Measurements from ENCODE around the gene DHRSX.
"Not testable (repeated sequence)": the region's sequence is repeated elsewhere in the genome, so short reads cannot be mapped to it uniquely, and the experiment has no call there.

Gene DHRSX

DNA sequence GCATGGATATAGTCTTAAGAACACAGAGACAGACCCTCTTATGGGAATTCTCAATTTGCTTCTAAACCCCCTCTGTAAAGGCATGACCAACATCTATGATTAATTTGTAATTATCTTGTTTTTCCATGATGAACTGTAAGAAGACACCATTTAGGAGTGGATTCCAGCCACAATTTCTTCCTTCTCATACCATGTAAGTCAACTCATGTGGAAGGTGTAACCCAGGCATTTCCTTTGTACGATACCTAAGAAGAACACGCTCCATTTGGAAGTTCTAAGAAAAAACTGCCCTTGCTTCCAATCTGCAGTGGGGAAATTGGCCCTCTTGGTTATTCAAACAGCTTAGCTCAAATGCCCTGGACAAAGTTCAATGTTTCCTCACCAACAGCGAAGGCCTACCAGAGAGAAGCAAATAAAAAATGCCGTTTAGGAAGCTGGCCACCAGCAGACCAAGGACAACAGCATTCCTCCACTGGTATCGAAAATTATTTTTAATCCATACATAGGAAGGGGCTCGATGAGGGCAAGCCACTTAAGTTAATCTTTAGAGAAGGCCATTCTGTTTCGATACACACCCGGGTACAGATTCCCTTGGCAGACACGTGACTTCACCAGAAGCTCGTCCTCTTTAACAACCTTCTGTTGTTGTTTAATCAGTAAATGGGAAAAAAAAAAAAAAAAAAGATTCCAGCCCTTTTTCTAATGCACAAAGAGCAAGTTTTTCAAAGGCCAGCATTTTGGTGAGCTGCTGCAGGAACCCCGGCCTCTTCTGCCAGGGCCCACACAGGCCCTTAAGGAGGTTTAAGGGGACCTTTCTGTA, 2.6 kb downstream of the DHRSX start:
- no peak for DNase-seq (ENCODE audit: low spot score)

DNA sequence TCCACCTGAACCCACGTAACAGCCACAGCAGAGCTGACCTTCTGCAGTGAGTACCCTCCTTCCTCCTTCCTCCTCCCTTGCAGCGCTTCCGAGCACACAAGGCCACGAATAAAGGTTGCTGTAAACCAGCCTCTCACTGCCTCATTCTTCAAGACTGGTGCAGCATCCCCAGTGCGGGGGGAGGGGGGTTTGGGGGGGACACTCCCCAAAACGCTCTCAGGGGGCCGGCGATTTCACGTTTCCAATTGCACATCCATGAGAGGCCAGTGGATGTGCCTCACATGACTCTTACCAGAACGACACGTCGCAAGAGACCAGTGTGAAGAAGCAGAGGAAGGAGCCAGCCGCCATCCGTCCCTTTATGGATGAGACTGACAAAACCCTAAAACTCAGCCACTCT, 5.2 kb downstream of the DHRSX start:
- no peak for DNase-seq (ENCODE audit: low spot score)

DNA sequence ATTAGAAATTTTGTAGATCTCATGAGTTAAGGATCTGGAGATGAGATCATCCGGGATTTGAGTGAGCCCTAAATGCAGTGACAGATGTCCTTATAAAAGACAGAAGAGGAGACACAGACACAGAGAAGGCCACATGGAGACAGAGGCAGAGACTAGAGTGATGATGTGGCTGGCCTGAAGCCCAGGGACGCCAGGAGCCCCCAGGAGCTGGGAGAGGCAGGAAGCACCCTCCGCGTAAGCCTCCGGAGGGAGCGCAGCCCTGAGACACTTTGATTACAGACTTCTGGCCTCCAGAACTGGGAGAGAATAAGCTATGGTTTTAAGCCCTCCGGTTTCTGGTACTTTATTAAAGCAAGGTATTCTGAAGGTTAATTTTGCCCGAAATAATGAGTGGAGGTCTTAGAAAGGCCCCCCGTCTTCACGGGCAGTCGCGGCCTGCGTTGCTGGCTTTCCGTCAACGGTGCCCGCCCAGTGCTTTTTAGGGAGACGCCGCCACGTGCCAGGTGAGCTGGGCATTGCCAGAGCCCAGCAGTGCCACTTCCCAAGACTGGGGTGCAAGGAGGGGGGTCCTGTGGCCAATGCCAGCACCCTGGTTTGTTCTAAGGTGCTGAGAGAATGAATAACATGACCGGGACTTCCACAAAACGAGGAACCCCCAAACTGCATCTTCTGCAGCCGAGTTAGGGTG, 8.1 kb downstream of the DHRSX start:
- no peak for DNase-seq (ENCODE audit: low spot score)

DNA sequence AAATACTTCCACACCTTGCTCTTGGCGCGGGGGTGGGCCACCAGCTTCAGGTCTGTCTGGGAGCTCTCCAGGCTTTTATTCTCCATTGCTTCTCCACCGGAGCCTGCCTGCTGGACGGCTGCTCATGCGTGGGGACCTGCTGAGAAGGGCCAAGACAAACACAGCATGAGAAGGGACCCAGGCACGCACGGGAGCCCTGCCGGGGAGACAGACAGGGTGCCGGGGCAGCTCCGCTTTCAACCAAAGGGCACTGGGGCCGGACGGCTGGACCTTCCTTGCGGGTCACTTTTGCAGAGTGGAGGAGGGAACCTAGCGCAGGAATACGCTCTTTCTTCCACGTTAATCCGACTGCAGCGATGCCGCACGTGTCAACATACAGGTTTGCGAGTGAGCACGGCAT, 10.1 kb downstream of the DHRSX start:
- no peak for DNase-seq (ENCODE audit: low spot score)

DNA sequence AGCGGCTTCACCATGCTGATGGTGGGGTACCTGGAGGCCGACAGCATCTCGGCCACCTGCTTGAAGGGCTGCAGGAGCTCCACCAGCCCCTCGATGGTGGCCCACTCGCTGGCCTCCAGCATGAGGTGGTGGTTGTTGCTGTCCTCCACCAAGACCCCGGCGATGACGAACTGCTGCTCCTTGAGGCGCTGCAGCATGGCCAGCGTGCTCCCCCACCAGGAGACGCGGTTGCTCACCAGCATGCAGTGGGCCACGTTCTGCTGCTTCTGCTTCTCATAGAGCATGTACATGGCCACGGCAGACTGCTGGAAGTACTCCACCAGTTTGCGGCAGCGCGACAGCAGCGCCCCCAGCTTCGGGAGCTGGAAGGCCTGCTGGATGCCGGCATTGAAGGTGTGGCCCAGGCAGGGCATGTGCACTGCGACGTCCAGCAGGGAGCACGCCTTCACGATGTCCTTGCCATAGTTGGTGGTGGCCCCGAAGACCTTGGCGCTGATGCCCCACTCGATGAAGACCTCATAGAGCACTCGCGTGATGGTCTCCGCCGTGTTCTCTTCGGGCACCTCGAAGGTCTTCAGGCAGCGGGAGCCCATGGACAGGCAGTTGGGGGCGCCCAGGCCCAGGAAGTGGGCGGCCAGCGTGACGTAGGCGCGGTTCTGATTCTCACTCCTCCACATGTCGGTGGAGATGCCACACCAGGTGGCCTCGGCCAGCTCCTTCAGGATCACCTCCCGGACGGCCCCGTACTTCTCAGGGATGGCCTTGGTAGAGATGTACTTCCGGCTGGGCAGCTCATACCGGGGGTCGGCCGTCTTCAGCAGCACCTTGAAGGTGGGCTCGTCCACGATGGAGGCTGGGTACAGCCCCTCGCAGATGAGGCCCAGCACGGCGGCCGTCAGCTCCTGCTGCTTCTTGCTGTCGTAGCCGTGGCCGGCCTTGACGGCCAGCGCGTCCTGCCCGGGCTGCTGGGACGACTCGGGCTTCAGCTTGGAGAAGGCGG, 11.0 kb downstream of the DHRSX start:
- DNase-seq (ENCODE audit: low spot score), result no peak

DNA sequence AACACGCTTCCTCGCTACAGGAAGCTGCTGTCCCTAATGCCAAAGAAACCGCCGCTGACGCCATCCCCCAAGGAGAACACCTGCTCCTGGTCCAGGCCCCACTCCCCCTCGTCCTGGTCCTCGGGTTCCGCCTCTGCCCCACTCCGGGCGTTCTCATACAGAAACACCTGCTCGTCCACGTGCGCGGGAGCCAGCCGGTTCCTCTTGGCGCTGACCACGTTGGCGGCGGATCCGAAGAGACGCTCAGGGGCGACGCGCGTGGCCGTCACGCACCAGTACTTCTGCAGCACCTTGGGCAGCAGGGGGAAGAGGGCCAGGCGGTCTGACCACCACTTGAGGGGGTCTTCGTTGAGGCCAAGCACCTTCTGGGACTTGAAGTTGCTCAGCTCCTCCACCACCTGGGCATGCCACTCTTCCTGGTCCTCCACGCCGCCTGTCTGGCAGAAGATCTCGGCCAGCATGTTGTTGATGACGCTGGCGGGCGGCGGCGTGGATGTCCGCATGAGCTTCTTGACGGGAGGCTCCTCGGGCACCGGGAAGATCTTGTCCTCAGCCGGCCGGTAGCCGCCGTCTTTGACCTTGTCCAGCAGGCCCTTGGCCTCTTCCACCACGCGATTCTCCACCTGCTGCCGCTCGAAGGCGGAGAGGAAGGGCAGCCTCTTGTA, 12.0 kb downstream of the DHRSX start:
- no peak for DNase-seq (ENCODE audit: low spot score)

DNA sequence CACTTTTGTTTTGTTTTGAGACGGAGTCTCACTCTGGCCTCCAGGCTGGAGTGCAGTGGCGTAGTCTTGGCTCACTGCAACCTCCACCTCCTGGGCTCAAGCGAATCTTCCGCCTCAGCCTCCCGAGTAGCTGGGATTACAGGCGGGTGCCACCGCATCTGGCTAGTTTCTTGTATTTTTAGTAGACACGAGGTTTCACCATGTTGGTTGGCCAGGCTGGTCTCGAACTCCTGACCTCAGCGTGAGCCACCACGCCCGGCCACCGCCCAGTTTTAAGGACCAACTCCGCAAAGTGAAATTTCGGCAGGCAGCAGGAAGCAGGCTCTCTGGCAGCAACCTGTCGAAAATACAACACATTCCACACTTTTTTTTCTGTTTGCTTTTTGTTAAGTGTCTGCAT, 13.4 kb downstream of the DHRSX start:
- DNase-seq (ENCODE audit: low spot score), result no peak

DNA sequence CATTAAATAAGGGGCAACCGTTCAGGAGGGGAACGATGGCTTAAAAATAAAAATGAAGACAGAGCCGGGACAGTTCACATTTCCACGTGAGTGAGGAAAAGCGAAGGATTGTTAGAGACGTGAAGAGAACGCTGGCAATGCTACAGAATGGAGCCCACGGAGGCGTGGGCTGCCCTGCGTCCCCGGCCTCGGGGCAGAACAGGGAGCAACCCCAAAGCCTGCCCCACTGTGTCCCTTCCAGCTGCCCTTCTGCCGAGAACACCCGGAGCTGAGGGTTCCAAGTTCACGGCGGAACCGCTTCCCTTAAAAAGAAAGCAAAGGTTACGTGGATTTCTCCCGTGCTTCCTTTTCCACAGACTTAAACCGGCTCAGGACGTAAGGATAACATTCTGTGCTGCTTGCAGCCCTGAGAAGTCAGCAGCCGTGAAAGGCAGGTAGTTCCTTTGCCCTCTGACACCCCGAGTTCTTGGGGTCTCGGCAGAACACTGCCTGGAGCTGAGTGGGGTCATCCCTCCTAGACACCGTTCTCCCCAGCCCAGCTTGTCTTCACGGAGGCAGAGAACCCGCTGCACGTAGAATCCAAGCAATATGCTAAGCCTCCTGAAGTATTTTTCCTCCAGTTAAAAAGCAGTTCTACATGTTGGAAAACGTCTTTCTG, 14.2 kb downstream of the DHRSX start:
- no peak for DNase-seq (ENCODE audit: low spot score)

DNA sequence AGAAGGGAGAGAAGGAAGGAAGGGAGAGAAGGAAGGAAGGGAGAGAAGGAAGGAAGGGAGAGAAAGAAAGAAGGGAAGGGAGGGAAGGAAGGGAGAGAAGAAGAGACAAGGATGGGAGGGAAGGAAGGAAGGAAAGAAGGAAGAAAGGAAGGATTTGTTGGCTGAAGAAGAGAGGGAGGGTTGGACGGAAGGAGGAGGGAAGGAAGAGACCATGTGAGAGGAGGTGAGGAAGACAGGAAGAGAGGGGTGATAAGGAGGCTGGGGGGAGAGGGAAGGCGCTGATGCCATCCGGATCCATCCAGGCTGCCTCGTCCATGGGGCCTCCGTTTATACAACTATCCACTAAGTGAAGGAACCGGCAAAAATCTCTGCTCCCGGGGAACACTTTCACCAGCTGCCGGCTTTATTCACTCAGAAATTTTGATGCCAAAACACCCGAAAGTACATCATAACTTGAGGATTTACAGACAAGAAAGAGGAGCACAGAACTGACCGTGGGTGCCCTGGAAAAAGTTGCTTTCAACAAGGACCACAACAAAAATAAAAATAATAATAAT, 14.9 kb downstream of the DHRSX start:
- DNase-seq (ENCODE audit: low spot score), result no peak

DNA sequence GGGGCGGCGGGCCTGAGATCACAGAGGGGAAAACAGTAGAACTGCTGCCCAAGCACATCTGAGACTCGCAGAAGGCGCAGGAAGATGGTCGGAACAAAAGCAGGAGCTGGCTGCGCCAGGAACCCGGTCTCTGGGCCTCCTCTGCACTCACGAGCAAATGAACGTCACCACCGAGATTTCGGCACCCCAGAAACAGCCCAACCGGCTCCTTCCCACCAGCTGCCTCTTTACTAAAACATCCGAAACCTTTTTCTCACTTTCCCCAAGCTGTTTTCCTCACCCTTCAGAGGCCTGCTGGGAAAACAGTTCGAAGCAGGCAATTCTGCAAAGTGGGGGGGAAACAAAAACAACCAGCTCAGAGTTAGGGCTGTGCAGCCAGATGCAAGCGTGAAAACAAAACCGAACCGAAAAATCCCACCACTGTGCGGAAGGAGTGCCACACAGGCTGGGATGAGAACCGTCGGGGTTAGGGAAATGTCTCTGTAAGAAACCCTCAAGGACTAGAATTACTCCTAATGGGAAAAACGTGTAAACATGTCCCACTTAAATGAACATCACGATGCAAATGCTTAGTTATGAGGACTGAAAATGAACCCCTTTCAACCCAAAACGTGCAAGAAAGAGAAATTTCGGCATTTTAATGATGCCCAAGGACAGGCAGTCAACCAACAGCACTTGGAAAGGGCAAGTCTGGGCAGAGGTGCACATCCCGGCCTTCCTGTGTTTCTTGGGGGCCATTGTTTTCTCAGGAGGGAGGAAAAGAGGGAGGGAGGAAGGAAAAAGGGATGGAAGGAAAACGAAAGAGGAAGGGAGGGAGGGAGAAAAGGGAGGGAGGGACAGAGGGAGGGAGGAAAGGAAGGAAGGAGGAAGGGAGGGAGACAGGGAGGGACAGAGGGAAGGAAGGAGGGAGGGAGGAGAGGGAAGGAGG, 15.8 kb downstream of the DHRSX start:
- DNase-seq (ENCODE audit: low spot score), result no peak

DNA sequence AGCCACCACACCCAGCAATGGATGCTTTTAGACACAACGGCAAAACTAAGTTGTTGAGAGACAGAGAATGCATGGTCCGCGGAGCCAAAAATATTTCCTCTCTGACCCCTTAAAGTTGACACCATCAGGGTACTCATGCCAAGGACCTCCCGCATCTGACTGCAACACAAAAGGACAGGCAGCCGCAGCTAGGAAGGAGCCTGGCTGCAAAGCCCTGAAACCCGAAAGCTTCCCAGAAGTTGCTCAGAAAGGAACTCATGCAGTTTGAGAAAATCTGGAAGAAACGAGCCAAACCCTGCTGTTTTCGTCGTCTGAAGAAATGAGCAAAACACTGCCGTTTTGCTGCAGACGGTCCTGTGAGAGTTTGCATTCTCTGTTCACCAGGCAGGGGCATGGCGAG, 16.5 kb downstream of the DHRSX start:
- DNase-seq (ENCODE audit: low spot score), result no peak

DNA sequence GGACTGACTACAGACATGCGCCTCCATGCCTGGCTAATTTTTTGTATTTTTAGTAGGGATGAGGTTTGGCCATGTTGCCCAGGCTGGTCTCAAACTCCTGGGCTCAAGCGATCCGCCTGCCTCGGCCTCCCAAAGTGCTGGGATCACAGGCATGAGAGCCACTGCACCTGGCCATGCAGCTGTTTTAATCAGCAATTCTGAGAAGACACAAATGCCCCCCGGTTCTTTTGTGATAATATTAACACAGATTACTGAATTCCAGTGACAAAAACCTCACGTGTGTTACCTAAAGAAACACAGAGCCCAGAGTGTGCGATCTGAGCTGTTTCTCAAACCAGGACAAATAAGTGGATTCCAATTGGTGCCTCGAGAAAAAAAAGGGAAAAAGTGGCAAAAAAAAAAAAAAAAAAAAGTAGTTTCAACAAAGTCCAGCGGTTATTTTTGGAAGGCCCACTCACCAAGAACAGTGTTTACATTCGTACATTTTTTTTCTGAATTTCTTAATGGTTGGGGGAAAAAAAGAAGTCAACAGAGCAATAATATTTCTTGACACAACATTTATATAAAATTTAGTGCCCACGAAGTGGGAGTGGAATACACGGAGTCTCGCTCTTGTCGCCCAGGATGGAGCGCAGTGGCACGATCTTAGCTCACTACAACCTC, 17.2 kb downstream of the DHRSX start:
- no peak for DNase-seq (ENCODE audit: low spot score)

DNA sequence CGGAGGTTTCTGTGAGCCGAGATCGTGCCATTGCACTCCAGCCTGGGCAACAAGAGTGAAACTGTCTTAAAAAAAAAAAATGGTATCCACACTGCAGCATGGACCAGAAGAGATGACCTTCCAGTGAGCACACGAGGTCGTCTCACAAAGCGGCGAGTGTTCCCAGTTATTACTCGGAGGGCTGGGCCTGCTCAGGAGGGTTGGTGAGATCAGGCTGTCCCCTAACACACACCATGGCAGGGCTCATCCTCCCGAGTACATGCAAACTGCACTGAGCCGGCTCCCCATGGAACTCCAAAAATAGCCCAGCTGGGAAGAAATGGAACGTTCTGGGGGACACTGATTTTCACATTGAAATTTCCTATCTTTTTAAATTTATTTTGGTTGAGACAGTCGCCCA, 19.2 kb downstream of the DHRSX start:
- DNase-seq (ENCODE audit: low spot score), result not testable (repeated sequence)

DNA sequence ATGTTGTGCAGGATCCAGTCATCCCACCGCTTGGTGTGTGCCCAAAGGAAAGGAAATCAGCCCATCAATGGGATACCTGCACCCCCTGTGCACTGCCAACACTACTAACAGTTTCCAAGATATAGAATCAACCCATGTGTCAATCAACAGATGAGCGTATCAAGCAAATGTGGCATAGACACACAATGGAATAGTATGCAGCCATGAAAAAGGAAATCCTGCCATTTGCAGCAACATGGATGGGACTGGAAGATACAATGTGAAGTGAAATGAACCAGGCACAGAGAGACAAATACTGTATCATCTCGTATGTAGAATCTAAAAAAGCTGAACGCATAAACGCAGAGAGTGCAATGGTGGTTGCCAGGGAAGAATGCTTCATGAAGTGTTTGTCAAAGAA, 20.8 kb downstream of the DHRSX start:
- DNase-seq (ENCODE audit: low spot score), result not testable (repeated sequence)

DNA sequence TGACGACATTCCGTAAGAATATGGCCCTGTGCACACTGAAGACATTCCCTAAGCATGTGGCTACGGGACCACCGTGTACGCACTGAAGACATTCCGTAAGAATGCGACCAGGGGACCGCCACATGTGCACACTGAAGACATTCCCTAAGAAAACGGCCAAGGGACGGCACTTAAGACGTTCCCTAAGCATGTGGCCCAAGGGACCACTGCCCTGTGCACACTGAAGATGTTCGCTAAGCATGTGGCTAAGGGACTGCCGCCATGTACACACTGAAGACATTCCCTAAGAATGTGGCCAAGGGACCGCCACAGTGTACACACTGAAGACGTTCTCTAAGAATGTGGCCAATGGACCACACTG, 21.4 kb downstream of the DHRSX start:
- DNase-seq (ENCODE audit: low spot score), result no peak

DNA sequence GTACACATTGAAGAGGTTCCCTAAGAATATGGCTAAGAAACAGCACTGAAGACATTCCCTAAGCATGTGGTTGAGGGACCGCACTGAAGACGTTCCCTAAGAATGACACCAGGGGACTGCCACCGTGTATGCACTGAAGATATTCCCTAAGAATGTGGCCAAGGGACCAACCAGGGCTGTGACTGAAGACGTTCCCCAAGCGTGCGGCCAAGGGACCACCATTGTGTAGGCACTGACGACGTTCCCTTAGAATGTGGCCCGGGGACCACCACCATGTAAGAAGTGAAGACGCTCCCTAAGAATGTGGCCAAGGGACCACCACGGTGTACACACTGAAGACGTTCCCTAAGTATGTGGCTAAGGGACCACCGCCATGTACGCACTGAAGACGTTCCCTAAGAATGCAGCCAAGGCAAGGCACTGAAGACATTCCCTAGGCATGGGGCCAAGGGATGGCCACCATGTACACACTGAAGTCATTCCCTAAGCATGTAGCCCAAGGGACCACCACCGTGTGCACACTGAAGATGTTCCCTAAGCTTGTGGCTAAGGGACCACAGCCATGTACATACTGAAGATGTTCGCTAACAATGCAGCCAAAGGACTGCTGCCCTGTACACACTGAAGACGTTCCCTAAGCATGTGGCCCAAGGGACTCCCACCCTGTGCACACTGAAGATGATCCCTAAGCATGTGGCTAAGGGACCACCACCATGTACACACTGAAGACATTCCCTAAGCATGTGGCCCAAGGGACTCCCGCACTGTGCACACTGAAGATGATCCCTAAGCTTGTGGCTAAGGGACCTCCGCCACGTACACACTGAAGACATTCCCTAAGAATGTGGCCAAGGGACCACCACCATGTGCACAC, 22.0 kb downstream of the DHRSX start:
- DNase-seq (ENCODE audit: low spot score), result no peak

DNA sequence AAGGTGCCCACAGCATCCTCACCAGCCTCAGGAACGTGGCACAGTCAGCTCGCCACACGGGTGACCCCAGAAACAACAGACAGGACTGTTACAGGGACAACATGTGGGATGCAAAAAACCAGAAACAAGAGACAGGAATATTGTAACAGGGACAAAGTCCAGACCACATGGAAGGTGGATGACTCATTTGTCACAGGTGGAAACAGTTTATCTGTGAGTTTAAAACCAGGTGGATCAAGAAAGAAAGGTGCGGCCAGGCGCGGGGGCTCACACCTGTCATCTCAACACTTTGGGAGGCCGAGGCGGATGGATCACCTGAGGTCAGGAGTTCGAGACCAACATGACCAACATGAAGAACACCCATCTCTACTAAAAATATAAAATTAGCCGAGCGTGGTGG, 23.5 kb downstream of the DHRSX start:
- DNase-seq (ENCODE audit: low spot score), result not testable (repeated sequence)

DNA sequence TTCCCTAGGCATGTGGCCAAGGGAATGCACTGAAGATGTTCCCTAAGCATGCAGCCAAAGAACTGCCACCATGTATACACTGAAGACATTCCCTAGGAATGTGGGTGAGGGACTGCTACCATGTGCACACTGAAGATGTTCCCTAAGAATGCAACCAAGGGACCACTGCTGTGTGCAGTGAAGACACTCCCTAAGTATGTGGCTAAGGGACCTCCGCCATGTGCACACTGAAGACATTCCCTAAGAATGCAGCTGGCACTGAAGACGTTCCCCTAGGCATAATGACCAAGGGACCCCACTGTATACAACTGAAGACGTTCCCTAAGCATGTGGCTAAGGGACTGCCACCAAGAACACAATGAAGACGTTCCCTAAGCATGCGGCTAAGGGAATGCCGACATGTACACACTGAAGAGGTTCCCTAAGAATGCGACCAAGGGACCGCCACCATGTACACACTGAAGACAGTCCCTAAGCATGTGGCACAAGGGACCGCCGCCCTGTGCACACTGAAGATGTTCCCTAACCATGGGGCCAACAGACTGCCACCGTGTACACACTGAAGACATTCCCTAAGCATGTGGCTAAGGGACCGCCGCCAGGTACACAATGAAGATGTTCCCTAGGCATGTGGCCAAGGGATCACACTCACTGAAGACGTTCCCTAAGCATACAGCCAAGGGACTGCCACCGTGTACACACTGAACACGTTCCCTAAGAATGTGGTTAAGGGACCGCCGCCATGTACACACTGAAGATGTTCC, 25.6 kb downstream of the DHRSX start:
- DNase-seq (ENCODE audit: low spot score), result no peak

Measured in CD4-positive, alpha-beta T cell treated with Interleukin-15 for 4 hours (primary cell).